Forelimb muscle (tissue), 1 donor: ENCODE results near the gene SPECC1. TPM values are rescaled to one million over a fixed set of nuclear protein-coding genes. Genes with fewer than 3 reads are reported as not detected.
"Not testable (repeated sequence)": the region's sequence is repeated elsewhere in the genome, so short reads cannot be mapped to it uniquely, and the experiment has no call there.

ENCODE experiments used
- DNase-seq: peaks from one replicate; pipeline ENCODE4 v3.0.0-alpha.2; 2013; ENCODE audit warnings: low read depth
- polyA plus RNA-seq: library from polyadenylated mRNA; unstranded; fragments of 120-200 nt; gene quantifications from one replicate; pipeline ENCODE4 v1.2.1, GENCODE V29; 2013; ENCODE audit not compliant: insufficient read length

The SPECC1 gene
- polyA plus RNA-seq, 1 donor: 6.0 TPM

DNA sequence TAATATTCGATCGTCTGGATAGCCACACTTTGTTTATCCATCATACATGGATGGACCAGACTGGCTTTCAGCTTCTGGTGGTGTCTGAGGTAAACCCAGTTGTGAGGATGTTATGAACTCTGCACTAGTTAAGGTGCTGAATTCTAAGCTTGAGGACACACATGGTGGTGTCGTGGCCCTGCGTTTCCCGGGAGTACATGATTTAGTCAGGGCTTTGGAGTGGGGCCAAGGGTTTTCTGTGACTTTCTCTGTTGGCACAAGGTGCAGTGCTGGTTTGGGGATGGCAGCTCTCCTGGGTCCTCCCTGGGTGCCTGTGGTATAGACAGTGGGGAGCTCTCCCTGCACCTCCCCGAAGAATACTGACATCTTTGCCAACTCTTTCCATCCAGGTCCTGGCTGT lies 116.6 kb downstream of the SPECC1 start:
- no peak for DNase-seq

- no peak for DNase-seq
These were observed 118.3 kb downstream of the SPECC1 start for GRCh38 chr17:20127360-20128035.

GRCh38 chr17:20128036-20128667 lies 119.0 kb downstream of the SPECC1 start:
- no peak for DNase-seq

DNA sequence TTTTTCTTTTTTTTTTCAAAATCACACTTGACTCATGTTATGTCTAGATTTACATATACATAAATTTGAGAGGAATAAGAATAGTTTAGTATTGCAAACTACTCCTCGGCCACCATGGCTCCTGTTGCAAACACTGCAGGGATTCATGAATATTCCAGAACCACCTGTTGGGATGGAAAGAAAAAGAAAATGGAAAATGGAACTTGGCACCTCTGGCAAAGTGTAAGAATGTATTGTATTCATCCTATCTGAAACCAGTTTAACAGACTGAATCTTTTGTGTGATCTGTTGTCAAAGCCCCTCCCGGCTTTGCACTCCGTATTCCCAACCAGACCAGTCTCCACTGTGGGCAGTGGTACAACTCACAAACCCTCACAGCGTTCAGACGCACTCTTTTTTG lies 124.4 kb downstream of the SPECC1 start:
- no peak for DNase-seq

- DNase-seq: no peak
These were observed 132.2 kb downstream of the SPECC1 start for GRCh38 chr17:20141198-20141972.

DNA sequence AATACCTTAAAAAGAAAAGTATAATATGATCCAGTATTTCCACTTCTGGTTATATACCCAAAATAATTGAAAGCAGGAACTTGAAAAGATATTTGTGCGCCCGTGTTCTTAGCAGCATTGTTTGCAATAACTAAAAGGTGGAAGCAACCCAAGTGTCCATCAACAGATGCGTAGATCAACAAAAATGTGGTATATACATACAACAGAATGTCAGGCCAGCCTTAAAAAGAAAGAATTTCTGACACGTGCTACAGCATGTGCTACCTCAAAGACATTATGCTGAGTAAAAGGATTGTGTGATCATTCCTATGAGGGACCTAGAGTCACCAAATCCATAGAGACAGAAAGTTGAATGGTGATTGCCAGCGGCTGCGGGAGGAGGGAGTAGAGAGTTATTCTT lies 133.1 kb downstream of the SPECC1 start:
- DNase-seq: no peak

GRCh38 chr17:20143740-20144139 lies 134.6 kb downstream of the SPECC1 start:
- DNase-seq: no peak

DNA sequence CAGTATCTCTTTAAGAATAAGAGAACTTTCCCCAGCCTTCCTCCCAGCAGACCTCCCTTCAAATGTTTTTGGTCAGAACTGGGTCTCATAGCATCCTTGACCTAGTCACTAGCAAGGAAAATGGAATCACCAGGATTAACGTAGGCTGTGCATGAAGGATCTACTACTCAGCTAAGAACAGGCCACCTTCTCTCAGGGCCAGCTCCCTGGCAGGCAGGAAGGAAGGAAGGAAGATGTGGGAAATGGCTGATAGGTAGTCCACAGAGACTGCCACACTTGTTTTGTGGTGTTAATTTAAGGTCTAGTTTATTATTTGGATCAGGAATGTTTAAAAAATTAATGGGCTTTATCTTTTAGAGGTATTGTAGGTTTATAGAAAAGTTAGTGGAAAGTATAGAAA lies 136.4 kb downstream of the SPECC1 start:
- DNase-seq: no peak

GRCh38 chr17:20149251-20149650 lies 140.1 kb downstream of the SPECC1 start:
- DNase-seq: no peak

GRCh38 chr17:20151174-20151573 lies 142.0 kb downstream of the SPECC1 start:
- DNase-seq: no peak

DNA sequence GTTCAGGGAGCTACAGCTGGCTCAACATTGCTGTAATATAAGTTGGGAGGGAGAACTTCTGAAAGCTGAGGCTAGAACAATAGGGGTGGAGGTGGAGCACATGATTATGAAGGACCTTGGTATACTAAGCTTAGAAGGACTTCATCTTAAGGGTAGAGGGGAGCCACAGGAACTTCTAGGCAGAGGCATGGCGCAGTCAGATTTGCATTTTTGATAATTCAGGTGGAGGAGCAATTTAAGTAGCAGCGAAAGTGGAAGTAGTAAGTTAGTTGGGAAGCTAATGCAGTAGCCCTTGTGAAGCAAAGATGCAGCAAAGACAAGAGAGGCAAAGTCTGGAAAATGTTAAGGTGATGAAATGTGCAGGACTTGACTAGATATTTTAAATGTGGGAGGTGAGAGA lies 144.1 kb downstream of the SPECC1 start:
- no peak for DNase-seq

- no peak for DNase-seq
These were observed 145.3 kb downstream of the SPECC1 start for GRCh38 chr17:20154286-20155000.

- DNase-seq: peak; percentile 77
These were observed 146.4 kb downstream of the SPECC1 start for GRCh38 chr17:20155258-20156195.

GRCh38 chr17:20156196-20157000 lies 147.2 kb downstream of the SPECC1 start:
- no peak for DNase-seq

DNA sequence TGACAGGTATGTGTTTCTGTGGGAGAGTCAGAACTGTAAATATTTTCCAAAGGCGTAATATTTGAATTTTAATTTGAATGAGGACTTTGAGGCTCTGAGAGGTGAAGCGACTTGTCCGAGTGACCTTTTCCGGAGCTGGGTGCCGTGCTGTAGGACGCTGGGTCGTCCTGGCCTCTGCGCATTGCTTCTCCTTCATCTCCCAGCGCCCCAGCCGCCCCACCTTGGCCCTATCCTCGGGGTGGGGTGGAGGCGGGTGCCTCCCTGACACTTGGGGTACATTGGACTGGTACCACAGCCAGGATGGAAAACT lies 147.8 kb downstream of the SPECC1 start:
- DNase-seq: no peak

- no peak for DNase-seq
These were observed 149.4 kb downstream of the SPECC1 start for GRCh38 chr17:20158580-20158979.

DNA sequence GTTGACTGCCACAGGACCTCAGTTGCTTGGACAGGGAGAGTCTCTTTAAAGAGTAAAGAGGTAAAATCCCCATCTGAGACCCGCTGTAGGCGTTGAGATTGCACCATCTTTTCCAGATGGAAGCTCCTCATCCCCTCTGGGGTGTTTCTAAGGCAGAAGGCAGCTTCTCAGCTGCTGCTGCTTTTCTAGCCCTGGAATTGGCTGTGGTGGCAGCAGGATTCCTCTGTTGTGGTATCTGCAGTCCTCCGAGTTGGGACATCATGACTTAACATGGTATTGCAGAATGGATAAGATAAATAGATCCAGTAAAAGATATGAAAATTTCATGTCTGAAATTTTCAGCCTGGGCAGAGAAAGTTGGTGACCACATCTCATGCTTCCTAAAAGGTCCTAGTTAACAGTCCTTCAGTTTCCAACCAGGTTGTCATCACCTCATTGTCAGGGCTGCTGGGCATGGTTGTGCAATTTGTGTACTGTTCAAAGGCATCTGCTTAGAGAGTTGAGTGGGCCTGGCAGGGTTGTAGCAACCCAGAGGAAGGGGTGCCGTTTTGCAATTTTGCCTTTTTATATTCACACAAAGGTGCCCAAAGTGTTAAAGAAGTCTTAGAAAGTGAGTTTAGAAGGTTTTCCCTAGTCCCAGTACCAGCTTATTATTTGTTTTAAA lies 150.4 kb downstream of the SPECC1 start:
- no peak for DNase-seq

DNA sequence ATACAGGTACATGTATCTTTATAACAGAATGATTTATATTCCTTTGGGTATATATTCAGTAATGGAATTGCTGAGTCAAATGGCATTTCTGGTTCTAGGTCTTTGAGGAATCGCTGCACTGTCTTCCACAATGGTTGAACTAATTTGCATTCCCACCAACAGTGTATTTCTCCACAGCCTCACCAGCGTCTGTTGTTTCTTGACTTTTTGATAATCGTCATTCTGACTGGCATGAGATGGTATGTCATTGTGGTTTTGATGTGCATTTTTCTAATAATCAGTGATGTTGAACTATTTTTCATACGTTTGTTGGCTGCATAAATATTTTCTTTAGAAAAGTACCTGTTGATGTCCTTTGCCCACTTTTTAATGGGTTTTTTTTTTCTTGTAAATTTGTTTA lies 156.4 kb downstream of the SPECC1 start:
- DNase-seq: not testable (repeated sequence)

- no peak for DNase-seq
These were observed 160.9 kb downstream of the SPECC1 start for GRCh38 chr17:20170085-20170484.
